ENCODE results near the gene COG5.

COG5 gene

GRCh38 chr7:107394276-107394675 lies 169.4 kb downstream of the COG5 start:
- DNase-seq (ENCODE audit: low spot score), result no peak

- DNase-seq (ENCODE audit: low spot score), result no peak
Measured at GRCh38 chr7:107392830-107393229, 170.9 kb downstream of the COG5 start.

GRCh38 chr7:107390916-107391315 lies 172.8 kb downstream of the COG5 start:
- DNase-seq (ENCODE audit: low spot score), result no peak

GRCh38 chr7:107388604-107389003 lies 175.1 kb downstream of the COG5 start:
- DNase-seq (ENCODE audit: low spot score), result no peak

GRCh38 chr7:107387573-107388219 lies 176.0 kb downstream of the COG5 start:
- DNase-seq (ENCODE audit: low spot score), result no peak

- DNase-seq (ENCODE audit: low spot score), result no peak
Measured at GRCh38 chr7:107387128-107387527, 176.6 kb downstream of the COG5 start.

- DNase-seq (ENCODE audit: low spot score), result no peak
Measured at GRCh38 chr7:107386548-107387102, 177.1 kb downstream of the COG5 start.

GRCh38 chr7:107384025-107384424 lies 179.7 kb downstream of the COG5 start:
- DNase-seq (ENCODE audit: low spot score), result no peak

GRCh38 chr7:107383203-107383602 lies 180.5 kb downstream of the COG5 start:
- DNase-seq (ENCODE audit: low spot score), result no peak

- no peak for DNase-seq (ENCODE audit: low spot score)
Measured at GRCh38 chr7:107381453-107381852, 182.3 kb downstream of the COG5 start.

- DNase-seq (ENCODE audit: low spot score), result no peak
Measured at GRCh38 chr7:107373354-107373753, 190.4 kb downstream of the COG5 start.

- no peak for DNase-seq (ENCODE audit: low spot score)
Measured at GRCh38 chr7:107372298-107372697, 191.4 kb downstream of the COG5 start.

- DNase-seq (ENCODE audit: low spot score), result no peak
Measured at GRCh38 chr7:107370816-107371215, 192.9 kb downstream of the COG5 start.

- no peak for DNase-seq (ENCODE audit: low spot score)
Measured at GRCh38 chr7:107364787-107365186, 198.9 kb downstream of the COG5 start.

GRCh38 chr7:107359520-107360316 lies 204.0 kb downstream of the COG5 start:
- DNase-seq (ENCODE audit: low spot score), result no peak

GRCh38 chr7:107355616-107356015 lies 208.1 kb downstream of the COG5 start:
- DNase-seq (ENCODE audit: low spot score), result peak; percentile 62

GRCh38 chr7:107354640-107355039 lies 209.1 kb downstream of the COG5 start:
- DNase-seq (ENCODE audit: low spot score), result no peak

- DNase-seq (ENCODE audit: low spot score), result no peak
Measured at GRCh38 chr7:107353701-107354100, 210.0 kb downstream of the COG5 start.

- DNase-seq (ENCODE audit: low spot score), result no peak
Measured at GRCh38 chr7:107345898-107346297, 217.8 kb downstream of the COG5 start.

GRCh38 chr7:107344799-107345198 lies 218.9 kb downstream of the COG5 start:
- no peak for DNase-seq (ENCODE audit: low spot score)

- DNase-seq (ENCODE audit: low spot score), result no peak
Measured at GRCh38 chr7:107344286-107344685, 219.4 kb downstream of the COG5 start.

- DNase-seq (ENCODE audit: low spot score), result no peak
Measured at GRCh38 chr7:107338080-107338479, 225.6 kb downstream of the COG5 start.
